HG03175 (cell line): Measurements from ENCODE around the gene FTSJ3.

Experiments used
- ATAC-seq: cut with Tn5 transposase; IDR thresholded peaks from one replicate; pipeline ENCODE4 v1.9.1; 2021; ENCODE audit warnings: mild to moderate bottlenecking, moderate library complexity; ENCODE audit not compliant: unreplicated experiment

FTSJ3 gene

DNA sequence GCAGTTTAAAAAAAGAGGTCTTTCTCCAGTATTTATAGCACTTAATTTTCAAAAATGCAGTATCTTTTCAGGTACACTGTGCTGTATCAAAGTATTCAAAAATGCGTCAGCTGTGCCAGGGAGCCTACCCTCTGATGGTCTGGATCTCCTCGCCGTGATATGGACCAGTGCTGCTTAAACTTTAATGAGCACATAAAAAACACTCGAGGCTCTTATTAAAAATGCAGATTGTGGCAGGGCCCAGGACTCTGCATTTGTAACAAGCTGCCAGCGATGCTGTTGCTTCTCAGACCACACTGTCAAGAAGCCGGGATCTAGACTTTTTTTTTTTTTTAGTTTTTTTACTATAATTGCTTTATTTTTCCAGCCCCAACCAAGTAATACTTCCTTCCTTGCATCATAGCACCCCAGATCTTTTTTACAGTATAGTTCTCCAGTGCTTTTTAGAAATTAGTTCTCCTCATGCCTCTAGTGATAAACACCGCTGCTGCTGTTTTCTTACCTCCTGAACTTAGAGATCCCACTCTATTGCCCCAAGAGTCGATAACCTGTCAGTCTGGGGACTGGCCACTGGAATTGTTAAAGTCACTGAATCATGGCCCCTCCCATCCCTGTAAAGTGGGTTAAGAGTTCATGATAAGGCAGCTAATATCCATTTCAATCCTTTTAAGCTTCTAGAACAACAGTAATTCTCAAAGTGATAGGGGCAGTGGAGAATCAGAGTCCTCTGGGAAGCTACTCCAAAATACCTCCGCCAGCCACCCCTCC, 16.6 kb upstream of the FTSJ3 start:
- no peak for ATAC-seq

GRCh38 chr17:63843387-63843888, 16.0 kb upstream of the FTSJ3 start:
- ATAC-seq: peak; percentile 30

GRCh38 chr17:63842540-63843386, 15.3 kb upstream of the FTSJ3 start, which contains the start of gene SMARCD2:
SMARCD2 (minus strand) TSS chr17:63842685; CDS start chr17:63842674, 11 bp downstream.
- ATAC-seq: peak; percentile 73

DNA sequence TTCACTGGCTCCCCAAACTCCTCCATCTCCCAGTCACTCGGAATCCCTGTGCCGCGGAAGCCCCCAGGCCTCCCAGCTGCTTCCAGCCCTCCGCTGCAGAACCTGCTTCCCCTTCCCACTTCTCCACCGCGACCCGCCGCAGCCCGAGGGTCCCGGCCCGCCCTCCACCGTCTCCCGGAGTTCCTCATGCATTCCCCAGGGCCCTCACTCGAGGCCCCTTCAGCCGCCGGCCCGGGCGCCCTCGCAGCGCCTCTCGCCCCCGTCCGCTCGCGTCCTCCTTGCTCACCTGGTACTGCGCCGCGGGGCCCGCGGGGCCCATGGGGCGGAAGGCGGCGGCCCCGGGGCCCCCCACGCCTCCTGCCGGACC, 14.7 kb upstream of the FTSJ3 start:
- ATAC-seq: peak; percentile 24

- ATAC-seq: no peak
These were observed 14.1 kb upstream of the FTSJ3 start for GRCh38 chr17:63841350-63842172.

DNA sequence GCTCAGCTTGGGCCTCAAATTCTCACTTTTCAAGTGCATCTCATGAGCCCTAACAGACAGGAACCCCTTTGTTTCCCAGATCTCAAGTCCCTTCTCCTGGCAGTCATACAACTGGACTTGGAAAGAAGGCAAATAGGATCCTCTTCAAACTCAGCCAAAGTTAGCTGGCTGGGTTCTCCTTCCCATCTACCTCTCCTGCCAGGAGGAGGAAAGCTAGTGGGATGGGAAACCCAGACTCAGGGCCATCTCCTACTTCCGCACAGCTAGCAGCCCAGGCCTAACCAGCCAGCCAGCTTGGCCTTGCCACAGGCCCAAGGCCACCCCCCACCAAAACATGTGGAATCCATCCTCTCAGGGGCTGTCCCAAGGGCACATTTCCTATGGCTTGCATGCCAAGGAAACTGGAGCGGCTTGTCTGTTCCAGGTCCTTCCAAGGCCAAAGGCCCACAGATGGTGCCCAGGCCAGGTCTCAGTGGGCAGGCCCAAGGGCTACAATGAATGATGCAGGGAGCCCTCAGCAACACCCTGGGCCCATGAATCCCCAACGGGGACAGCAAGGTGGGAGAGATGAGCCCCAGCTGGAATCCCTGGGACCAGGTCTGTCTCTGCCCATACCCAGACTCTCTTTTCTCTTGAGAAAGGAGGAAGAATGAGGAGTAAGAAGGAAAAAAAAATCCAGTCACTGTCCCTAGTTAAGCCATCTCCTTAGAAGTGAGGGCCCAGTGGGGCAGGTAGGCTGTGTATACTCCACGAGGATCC, 13.3 kb upstream of the FTSJ3 start:
- ATAC-seq: no peak

GRCh38 chr17:63838631-63839171, 11.2 kb upstream of the FTSJ3 start:
- no peak for ATAC-seq

DNA sequence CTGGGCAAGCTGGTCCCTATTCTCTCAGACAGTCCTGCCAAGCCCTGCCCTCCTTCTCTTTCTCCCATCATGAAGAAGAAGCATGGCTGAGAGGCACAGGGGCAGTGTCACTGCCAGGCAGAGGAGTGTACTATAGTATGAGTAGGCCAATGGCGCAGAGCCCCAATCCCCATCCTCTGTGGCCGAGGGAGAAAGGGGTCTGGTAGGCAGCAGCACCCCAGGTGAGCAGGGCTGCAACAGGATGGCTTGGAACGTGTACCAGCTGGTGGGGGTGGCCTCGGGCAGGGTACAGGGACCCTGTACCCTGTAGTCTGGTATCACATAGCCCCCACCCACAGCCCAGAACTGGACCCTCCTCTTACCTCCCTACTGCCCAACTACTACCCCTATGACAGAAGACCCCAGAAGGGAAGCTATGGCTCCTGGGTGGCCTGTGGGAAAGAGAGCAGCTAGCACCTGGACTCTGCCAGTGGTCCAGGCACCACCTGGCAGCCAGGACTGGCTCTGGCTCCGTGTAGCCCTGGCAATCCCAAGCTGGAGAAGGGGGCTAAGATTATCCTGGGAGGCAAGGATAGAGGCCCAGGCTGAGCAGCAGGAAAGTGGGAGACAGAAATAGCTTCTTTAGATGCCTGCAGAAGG, 10.6 kb upstream of the FTSJ3 start:
- ATAC-seq: no peak

DNA sequence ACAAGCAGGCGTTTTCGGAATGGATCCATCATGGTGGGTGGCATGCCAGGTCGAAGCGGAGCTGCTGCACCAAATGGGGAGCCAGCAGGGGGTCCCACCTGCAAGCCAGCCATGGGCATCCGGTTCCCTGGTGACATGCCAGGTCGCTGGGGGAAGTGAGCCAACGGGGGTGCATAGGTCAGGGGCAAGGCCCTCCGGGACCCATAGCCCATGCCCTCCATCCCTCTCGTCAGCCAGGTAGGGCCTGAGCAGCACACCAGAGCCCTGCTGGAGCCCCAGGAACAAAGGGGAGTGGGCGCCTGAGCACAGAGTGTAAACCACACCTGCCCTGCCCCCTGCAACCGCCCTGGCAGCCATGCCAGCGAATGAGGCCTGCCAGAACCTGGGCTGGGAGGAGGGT, 10.0 kb upstream of the FTSJ3 start:
- ATAC-seq: no peak

DNA sequence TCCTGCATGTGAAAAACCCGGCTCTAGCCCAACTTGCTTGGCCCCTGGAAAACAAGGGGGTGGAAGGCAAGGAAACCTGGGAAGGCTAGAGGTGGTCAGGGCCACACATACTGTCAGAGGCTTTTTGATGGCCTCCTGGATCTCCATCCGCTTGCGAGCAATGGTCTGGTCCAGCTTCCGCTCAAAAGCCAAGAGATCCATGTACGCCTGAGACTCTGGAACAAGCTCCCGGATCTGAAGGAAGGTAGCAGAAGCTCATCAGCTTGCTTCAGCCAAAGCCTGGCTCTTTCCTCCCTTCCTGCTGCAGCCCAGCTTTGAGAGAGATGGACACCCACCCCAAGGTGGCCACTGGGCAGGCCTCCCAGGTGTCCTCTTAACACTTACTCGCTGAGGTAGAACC, 9.3 kb upstream of the FTSJ3 start:
- no peak for ATAC-seq

- ATAC-seq: no peak
These were observed 7.8 kb upstream of the FTSJ3 start for GRCh38 chr17:63835167-63835720.

DNA sequence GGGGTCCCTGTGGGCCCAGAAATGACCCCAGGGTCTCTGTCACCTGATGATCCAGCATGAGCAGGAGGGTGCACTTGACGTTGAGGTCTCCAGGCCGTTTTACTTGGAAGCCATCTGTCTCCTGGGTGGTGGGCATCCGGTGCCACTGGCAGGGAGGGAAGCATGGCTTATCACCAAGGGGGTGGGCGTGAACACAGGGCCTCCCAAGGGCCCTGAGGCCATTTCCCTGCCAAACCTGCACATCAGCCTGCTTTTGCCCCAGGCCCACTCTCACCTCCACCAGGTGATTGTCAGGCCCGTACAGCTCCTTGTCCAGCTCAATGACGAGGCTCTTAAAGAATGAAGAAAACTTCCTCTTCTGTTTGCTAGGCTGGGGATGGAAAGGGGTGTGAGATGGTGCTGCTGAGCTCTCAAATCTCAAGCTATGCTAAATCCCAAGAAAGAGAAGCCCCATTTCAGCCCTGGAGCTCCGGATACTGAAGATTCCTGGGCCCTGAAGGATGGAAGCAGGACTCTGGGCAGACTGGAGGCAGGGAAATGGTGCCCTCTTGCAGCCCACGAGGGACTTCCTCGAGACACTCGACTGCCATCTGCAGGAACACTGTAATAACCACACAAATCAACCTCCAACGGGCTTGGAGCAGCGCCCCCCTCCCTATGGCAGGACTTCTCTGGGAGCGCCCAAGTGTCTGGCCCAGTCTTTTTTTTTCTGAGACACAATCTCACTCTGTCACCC, 7.1 kb upstream of the FTSJ3 start:
- ATAC-seq: no peak

DNA sequence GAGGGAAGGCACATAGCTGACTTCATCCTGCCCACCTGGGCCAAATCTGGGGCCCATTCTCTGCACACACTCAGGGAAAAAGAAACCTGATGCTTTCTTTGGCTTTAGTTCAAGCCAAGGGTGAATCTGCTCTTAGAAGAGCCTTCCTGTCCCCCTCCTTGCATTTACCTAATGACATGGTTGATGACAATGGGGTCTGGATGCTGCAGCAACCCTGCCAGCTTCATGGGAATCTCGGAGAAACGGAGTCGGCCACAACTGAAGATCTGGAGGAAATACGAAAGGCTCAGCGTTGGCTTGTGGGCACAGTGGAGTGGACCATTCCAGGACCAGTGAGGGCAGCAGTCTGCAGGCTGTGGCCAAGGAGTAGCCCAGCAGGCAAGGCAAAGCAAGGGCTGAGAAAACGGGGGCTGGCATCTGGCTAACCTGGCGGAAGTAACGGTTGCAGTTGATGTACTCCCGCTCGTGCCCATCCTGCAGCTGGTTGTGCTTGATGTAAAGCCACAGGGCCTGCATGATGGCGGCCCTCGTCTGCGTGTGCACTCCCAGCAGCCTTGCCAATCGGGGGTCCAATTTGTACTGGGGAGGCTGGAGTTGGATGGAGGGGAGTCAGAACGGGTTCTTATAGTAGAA, 6.4 kb upstream of the FTSJ3 start:
- no peak for ATAC-seq

DNA sequence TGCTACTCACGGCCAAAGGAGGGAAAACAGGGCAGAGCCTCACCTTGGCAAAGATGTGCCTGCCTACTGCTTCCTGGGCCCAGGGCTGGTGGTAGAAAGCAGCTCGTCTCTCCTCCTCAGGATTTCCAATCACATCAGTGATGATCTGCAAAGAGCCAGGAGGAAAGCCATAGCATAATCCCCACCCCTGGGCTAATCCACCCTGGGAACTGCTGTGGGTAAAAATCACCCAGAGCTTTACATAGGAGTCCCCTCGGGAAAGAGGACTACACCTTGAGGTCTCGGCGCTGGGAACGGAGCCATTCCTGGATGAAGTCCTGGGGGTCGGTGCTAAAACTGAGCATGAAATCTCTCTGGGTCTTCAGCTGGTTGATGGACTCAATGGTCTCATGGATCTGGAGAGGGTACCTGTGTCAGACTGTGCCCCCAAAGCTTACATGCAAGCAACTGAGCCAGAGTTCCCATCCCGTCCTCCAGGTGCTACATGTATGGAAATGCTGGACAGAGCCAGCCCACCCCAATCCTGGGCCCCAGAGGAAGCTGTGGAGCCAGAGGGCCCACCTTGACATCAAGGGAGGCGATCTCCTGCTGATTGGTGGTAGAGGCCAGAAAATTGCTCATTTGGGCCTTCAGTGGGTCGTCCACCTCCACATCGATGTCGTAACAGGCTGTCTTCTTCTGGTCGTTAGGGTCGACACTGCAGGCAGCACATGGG, 5.7 kb upstream of the FTSJ3 start:
- ATAC-seq: no peak

- ATAC-seq: no peak
These were observed 5.0 kb upstream of the FTSJ3 start for GRCh38 chr17:63832455-63832854.

DNA sequence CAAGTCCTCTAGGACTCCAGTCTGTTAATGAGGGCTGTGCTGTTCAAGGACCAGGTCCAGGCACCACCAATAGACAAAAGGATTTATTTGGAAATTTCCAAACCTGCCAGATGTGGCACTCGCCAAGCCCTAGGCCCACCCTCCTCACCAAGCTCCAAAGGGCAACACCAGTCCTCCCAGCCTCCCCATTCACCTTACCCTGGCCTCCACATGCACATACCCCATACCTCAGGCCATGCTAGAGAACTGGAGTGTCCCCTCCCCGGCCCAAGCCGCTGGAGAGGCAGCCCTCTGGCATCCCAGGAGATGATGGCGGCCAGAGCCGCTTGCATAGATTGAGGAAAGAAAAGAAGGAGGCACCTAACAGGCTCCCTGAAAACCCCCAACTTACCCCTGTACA, 4.6 kb upstream of the FTSJ3 start:
- no peak for ATAC-seq

- no peak for ATAC-seq
These were observed 4.0 kb upstream of the FTSJ3 start for GRCh38 chr17:63831505-63831904.
